HepG2 (cell line): ENCODE data around the gene CDK7. TPM values are rescaled to one million over a fixed set of nuclear protein-coding genes. Genes with fewer than 3 reads are reported as not detected.

Experiments
- ATF4 ChIP-seq, 2 experiments: fragments of 450-650 bp in 1 of 2; sonication (generic) in 1 of 2; formaldehyde crosslinking; IDR thresholded peaks; 2 replicates each; pipeline versions ENCODE4 v1.5.0 to v1.8.0; 2020 to 2022; ENCODE audit warnings: mild to moderate bottlenecking in 1 of 2, missing genetic modification reagents in 1 of 2
- ATF7-NPFF ChIP-seq: sonication (generic); formaldehyde crosslinking; IDR thresholded peaks from 2 replicates; pipeline ENCODE4 v1.8.1; 2023; ENCODE audit warnings: mild to moderate bottlenecking, low read depth, missing genetic modification reagents, moderate library complexity
- DNMT3B ChIP-seq: conservative IDR thresholded peaks from 2 replicates; pipeline ENCODE4 v1.6.1; 2016; ENCODE audit warnings: missing biosample characterization, control low read depth
- DR1 ChIP-seq: sonication (generic); formaldehyde crosslinking; IDR thresholded peaks from 2 replicates; pipeline ENCODE4 v1.8.0; 2021; ENCODE audit warnings: mild to moderate bottlenecking, missing genetic modification reagents, inconsistent platforms
- DZIP1 ChIP-seq: sonication (generic); formaldehyde crosslinking; IDR thresholded peaks from 2 replicates; pipeline ENCODE4 v1.5.0; 2020; ENCODE audit warnings: mild to moderate bottlenecking, missing genetic modification reagents
- FOXJ3 ChIP-seq: sonication (generic); formaldehyde crosslinking; IDR thresholded peaks from 2 replicates; pipeline ENCODE4 v1.4.0; 2020; ENCODE audit warnings: missing genetic modification reagents, mild to moderate bottlenecking, borderline replicate concordance
- HDAC1 ChIP-seq: sonication (generic); formaldehyde crosslinking; IDR thresholded peaks from 2 replicates; pipeline ENCODE4 v1.5.1; 2020; ENCODE audit warnings: mild to moderate bottlenecking, missing genetic modification reagents
- MTA3 ChIP-seq: sonication (generic); formaldehyde crosslinking; IDR thresholded peaks from 2 replicates; pipeline ENCODE4 v1.4.0; 2020; ENCODE audit warnings: missing genetic modification reagents
- RFX3 ChIP-seq: IDR thresholded peaks from 2 replicates; pipeline ENCODE4 v1.6.1; 2016; ENCODE audit warnings: missing biosample characterization, missing genetic modification reagents
- RXRB ChIP-seq: IDR thresholded peaks from 2 replicates; pipeline ENCODE4 v1.6.1; 2016; ENCODE audit warnings: borderline replicate concordance, missing genetic modification reagents, missing compliant biosample characterization
- SNAPC4 ChIP-seq: sonication (generic); formaldehyde crosslinking; IDR thresholded peaks from 2 replicates; pipeline ENCODE4 v1.4.0; 2020; ENCODE audit warnings: mild to moderate bottlenecking, missing genetic modification reagents
- SRSF1 ChIP-seq: fragments of 200-400 bp; formaldehyde crosslinking; optimal IDR thresholded peaks from 2 replicates; pipeline ENCODE3; 2017; ENCODE audit warnings: mild to moderate bottlenecking, low read depth, low read length, moderate library complexity
- ZNF230 ChIP-seq: sonication (generic); formaldehyde crosslinking; IDR thresholded peaks from 2 replicates; pipeline ENCODE4 v1.4.0; 2020; ENCODE audit warnings: mild to moderate bottlenecking, missing genetic modification reagents
- ZNF296 ChIP-seq: sonication (generic); formaldehyde crosslinking; conservative IDR thresholded peaks from 2 replicates; pipeline ENCODE4 v1.5.0; 2020; ENCODE audit warnings: mild to moderate bottlenecking, missing genetic modification reagents
- ZNF570 ChIP-seq: sonication (generic); formaldehyde crosslinking; IDR thresholded peaks from 2 replicates; pipeline ENCODE4 v1.4.0; 2020; ENCODE audit warnings: mild to moderate bottlenecking, missing genetic modification reagents, borderline replicate concordance
- ZNF577 ChIP-seq: sonication (generic); formaldehyde crosslinking; IDR thresholded peaks from 2 replicates; pipeline ENCODE4 v1.4.0; 2020; ENCODE audit warnings: mild to moderate bottlenecking, low read depth, missing genetic modification reagents, borderline replicate concordance
- ZNF605 ChIP-seq: sonication (generic); formaldehyde crosslinking; IDR thresholded peaks from 2 replicates; pipeline ENCODE4 v1.8.0; 2022; ENCODE audit warnings: mild to moderate bottlenecking, missing genetic modification reagents
- ZNF792 ChIP-seq: IDR thresholded peaks from 2 replicates; pipeline ENCODE4 v1.6.1; 2016
- polyA plus RNA-seq, 8 experiments: library from polyadenylated mRNA; depleted of rRNA in 3 of 8; stranded (reverse) in 7 of 8; unstranded in 1 of 8; fragments of >200 nt; fragmentation: Illumina TruSeq in 4 of 8; extraction: Trizol in 4 of 8; gene quantifications; 2 replicates each; pipeline versions ENCODE4 v1.2.1 to v1.2.3, GENCODE V29; 2011 to 2016; ENCODE audit warnings: low read depth in 4 of 8, missing spikeins in 1 of 8, mixed read lengths in 1 of 8; ENCODE audit not compliant: insufficient read depth in 1 of 8
- total RNA-seq, 5 experiments: library from RNA; depleted of rRNA; stranded (reverse); fragments of >200 nt; fragmentation: Illumina TruSeq; extraction: Trizol; gene quantifications; 2 replicates each; pipeline ENCODE4 v1.2.3, GENCODE V29; 2016; ENCODE audit warnings: low read depth in 1 of 5

CDK7 gene
- total and polyA plus RNA-seq, 2 of the 13 experiments (the other 11 are each of a cell fraction or from before 2014, with no cell fraction given): 41.2 to 54.9 TPM

- peak; percentile 64 for TF ChIP-seq FOXJ3
- TF ChIP-seq SRSF1: no peak
- TF ChIP-seq ZNF570 (CRISPR knock-in tag): no peak
- no peak for TF ChIP-seq DR1 (CRISPR knock-in tag)
- TF ChIP-seq RFX3: peak; percentile 87
- no peak for TF ChIP-seq DNMT3B (CRISPR knock-in tag)
- 0 out of 2 replicates have a peak, but pooled peaks have one; percentile 66 for TF ChIP-seq ZNF230
- peak; percentile 57; the same call in 1 of the 2 replicates for TF ChIP-seq ZNF792 (CRISPR knock-in tag)
- TF ChIP-seq RXRB: peak; percentile 44
- TF ChIP-seq ZNF296: no peak
- TF ChIP-seq DZIP1 (CRISPR knock-in tag): no peak
- TF ChIP-seq ZNF605 (CRISPR knock-in tag): peak; percentile 89
- TF ChIP-seq ATF7-NPFF (CRISPR knock-in tag): peak; percentile 85
- peak in 1 of 2 experiments; percentile 57; a peak in 2 of 4 replicates for TF ChIP-seq ATF4 (CRISPR knock-in tag; IDR thresholded peaks at IDR 0.05)
- TF ChIP-seq MTA3 (CRISPR knock-in tag): no peak
- TF ChIP-seq HDAC1 (CRISPR knock-in tag): peak; percentile 96
- peak; percentile 69; the same call in 1 of the 2 replicates for TF ChIP-seq SNAPC4 (CRISPR knock-in tag)
- no peak for TF ChIP-seq ZNF577 (CRISPR knock-in tag)
These were observed 45.3 kb upstream of the CDK7 start, which contains the start of gene CENPH (continued) for GRCh38 chr5:69189162-69190086.
